ENCODE measurements around the gene C2orf42. TPM values are rescaled to one million over a fixed set of nuclear protein-coding genes. Genes with fewer than 3 reads are reported as not detected.
A peak's percentile ranks its signal among the peaks of the same experiment; 100 is the strongest.
"Not testable (repeated sequence)": the region's sequence is repeated elsewhere in the genome, so short reads cannot be mapped to it uniquely, and the experiment has no call there.

The C2orf42 gene
- total RNA-seq, 2 donors from 2014 or later = 12.3 to 16.5 TPM

DNA sequence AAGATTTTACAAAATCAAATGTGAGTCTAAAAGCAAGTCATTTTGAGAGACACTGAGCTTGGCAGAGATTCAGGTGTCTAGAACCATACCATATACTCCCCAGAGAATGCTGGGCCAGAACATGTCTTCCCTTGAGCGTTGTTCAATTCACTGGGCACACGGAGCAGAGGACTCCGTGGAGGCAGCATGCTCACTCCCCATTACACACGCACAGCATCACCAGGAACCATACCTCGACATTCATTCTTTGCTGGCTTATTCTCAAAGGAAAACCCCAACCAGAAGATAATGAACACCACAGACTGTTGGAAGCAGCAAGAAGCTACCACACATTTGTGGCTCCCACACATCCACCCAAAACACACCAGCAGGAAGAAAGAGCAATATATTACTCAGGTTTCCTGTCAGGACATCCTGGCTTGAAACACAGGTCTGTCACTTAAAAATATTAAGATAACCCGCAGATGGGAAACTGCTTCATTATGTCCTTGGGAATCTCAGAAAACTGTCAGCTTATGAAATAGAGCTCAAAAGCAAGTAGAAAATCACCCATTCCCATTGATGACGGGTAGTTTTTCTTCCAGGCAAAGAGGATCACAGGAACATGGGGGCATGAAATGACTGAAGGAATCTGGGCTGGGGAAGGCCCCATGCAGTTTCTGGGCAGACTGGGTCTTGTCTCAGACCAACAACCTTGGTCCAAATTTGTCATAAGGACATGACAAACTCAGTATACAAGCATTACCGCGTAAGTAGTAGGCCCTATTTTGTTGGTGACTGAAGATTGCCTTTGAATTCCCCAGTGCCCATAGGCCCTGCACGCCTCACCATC is 57.1 kb downstream of the C2orf42 start:
- Histone ChIP-seq H3K36me3 (ENCODE audit: control insufficient read depth, insufficient read depth, low read length) (no peaks in the 10 kb centered on the region), H3K27me3 (ENCODE audit: control insufficient read depth, insufficient read depth, low read length, poor library complexity, severe bottlenecking) (no peaks in the 10 kb centered on the region), H3K27ac (ENCODE audit: low read depth, low read length) (no peak overlapping the region), H3K9ac (ENCODE audit: extremely low read depth, low read length, poor library complexity, severe bottlenecking) (no peak overlapping the region), H3K4me3 (ENCODE audit: low read length) (no peak overlapping the region), H3K4me1 (ENCODE audit: control insufficient read depth, insufficient read depth, low read length) (no peaks in the 10 kb centered on the region), H3K9me3 (ENCODE audit: control insufficient read depth, low read length) (no peaks in the 10 kb centered on the region)
- H3K4me1 Mint-ChIP-seq = peaks cover 22% of the 10 kb centered on the region
- H3K9me3 Mint-ChIP-seq = no peaks in the 10 kb centered on the region
- no peak for DNase-seq
- WGBS, 2 experiments (ENCODE audit: insufficient coverage in 1 of 2, insufficient read length in 1 of 2) = 97% methylated on average over 8 to 10 of the region's 10 CpGs
- H3K4me3 Mint-ChIP-seq = no peak overlapping the region
- TF ChIP-seq, protein P1, sequence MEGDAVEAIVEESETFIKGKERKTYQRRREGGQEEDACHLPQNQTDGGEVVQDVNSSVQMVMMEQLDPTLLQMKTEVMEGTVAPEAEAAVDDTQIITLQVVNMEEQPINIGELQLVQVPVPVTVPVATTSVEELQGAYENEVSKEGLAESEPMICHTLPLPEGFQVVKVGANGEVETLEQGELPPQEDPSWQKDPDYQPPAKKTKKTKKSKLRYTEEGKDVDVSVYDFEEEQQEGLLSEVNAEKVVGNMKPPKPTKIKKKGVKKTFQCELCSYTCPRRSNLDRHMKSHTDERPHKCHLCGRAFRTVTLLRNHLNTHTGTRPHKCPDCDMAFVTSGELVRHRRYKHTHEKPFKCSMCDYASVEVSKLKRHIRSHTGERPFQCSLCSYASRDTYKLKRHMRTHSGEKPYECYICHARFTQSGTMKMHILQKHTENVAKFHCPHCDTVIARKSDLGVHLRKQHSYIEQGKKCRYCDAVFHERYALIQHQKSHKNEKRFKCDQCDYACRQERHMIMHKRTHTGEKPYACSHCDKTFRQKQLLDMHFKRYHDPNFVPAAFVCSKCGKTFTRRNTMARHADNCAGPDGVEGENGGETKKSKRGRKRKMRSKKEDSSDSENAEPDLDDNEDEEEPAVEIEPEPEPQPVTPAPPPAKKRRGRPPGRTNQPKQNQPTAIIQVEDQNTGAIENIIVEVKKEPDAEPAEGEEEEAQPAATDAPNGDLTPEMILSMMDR (conservative IDR thresholded peaks at IDR 0.05) = no peak
- H3K36me3 Mint-ChIP-seq (ENCODE audit: low read depth) = no peaks in the 10 kb centered on the region
- H3K27ac Mint-ChIP-seq = peak overlapping the region; percentile 62
- H3K27me3 Mint-ChIP-seq (ENCODE audit: insufficient read depth) = no peaks in the 10 kb centered on the region

DNA sequence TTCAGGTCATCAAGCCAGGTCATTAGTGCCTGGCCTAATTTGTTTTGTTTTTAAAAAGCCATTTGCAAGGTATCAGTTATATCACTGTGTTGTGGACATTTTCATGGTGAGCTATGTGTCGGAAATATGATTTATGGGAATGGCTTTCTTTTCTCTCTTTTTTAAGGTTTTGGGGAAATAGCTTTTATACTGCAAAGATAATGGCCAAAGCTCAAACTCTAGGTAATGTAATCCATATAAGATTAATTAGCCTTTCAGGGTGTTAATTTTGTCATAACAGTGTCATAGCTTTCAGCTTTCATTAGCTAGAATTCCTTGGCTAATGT is 57.7 kb downstream of the C2orf42 start:
- no peak for DNase-seq
- H3K9ac ChIP-seq (ENCODE audit: extremely low read depth, low read length, poor library complexity, severe bottlenecking) = no peak overlapping the region
- Mint-ChIP-seq H3K9me3 (no peaks in the 10 kb centered on the region), H3K27ac (no peak overlapping the region), H3K4me1 (peaks cover 22% of the 10 kb centered on the region), H3K27me3 (ENCODE audit: insufficient read depth) (no peaks in the 10 kb centered on the region), H3K36me3 (ENCODE audit: low read depth) (no peaks in the 10 kb centered on the region), H3K4me3 (no peak overlapping the region)
- no peaks in the 10 kb centered on the region for H3K27me3 ChIP-seq (ENCODE audit: control insufficient read depth, insufficient read depth, low read length, poor library complexity, severe bottlenecking)
- H3K4me1 ChIP-seq (ENCODE audit: control insufficient read depth, insufficient read depth, low read length) = no peaks in the 10 kb centered on the region
- TF ChIP-seq, protein P1 (conservative IDR thresholded peaks at IDR 0.05) = no peak
- no peak overlapping the region for H3K4me3 ChIP-seq (ENCODE audit: low read length)
- H3K36me3 ChIP-seq (ENCODE audit: control insufficient read depth, insufficient read depth, low read length) = no peaks in the 10 kb centered on the region
- WGBS, 2 experiments (ENCODE audit: insufficient coverage in 1 of 2, insufficient read length in 1 of 2) = 88 to 100% methylated on average over 1 of the region's 1 CpG
- no peaks in the 10 kb centered on the region for H3K9me3 ChIP-seq (ENCODE audit: control insufficient read depth, low read length)
- no peak overlapping the region for H3K27ac ChIP-seq (ENCODE audit: low read depth, low read length)

DNA sequence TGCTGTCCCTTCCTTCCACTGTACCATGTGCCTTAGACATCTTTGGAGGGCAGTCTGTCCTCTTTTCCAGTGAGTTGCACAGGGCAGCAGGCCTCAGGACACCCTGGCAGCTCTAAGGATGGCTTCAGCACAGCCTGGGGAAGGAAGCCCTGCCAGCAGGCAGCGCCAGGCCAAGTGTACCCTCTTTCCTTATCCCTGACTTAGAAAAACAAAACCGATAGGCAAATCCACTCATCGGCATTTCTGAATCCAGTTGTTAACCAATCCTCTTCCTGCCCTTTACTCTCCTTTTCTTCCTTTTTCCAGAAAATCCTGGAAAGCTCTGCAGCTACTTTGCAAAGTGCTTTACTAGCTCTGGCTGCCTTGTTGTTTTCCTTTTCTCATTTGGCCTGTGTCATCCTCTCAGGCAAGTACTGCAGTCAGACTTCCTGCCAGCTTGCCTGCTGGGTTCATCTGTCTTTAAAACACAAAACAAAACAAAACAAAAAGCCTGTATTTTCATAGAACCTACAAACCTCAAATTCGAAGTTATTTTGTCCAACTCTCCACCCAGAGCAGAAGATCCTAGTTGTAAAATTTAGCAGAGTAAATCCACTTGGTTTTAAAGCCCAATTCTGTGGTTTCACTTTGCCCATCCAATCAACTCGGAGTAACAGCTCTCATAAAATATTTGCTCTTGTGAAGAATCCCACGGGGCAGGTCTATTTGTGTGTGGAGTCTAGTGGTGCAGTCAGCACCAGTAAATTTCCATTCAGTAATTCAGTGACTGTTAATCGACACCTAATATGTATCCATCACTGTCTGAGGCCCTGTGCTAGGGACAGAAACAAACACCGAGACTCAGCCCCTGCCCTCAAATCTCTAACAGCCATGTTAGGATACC is 58.3 kb downstream of the C2orf42 start:
- Mint-ChIP-seq H3K27me3 (ENCODE audit: insufficient read depth) (no peaks in the 10 kb centered on the region), H3K4me1 (peaks cover 25% of the 10 kb centered on the region), H3K4me3 (no peak overlapping the region), H3K27ac (peak overlapping the region; percentile 82), H3K9me3 (no peaks in the 10 kb centered on the region), H3K36me3 (ENCODE audit: low read depth) (no peaks in the 10 kb centered on the region)
- Histone ChIP-seq H3K9me3 (ENCODE audit: control insufficient read depth, low read length) (no peaks in the 10 kb centered on the region), H3K27ac (ENCODE audit: low read depth, low read length) (peak overlapping the region; percentile 68), H3K27me3 (ENCODE audit: control insufficient read depth, insufficient read depth, low read length, poor library complexity, severe bottlenecking) (no peaks in the 10 kb centered on the region), H3K4me1 (ENCODE audit: control insufficient read depth, insufficient read depth, low read length) (no peaks in the 10 kb centered on the region), H3K36me3 (ENCODE audit: control insufficient read depth, insufficient read depth, low read length) (no peaks in the 10 kb centered on the region), H3K9ac (ENCODE audit: extremely low read depth, low read length, poor library complexity, severe bottlenecking) (no peak overlapping the region), H3K4me3 (ENCODE audit: low read length) (no peak overlapping the region)
- 61 to 67% methylated on average over 5 to 8 of the region's 8 CpGs for WGBS, 2 experiments (ENCODE audit: insufficient coverage in 1 of 2, insufficient read length in 1 of 2)
- TF ChIP-seq, protein P1 (conservative IDR thresholded peaks at IDR 0.05) = no peak
- peak; percentile 63 for DNase-seq

DNA sequence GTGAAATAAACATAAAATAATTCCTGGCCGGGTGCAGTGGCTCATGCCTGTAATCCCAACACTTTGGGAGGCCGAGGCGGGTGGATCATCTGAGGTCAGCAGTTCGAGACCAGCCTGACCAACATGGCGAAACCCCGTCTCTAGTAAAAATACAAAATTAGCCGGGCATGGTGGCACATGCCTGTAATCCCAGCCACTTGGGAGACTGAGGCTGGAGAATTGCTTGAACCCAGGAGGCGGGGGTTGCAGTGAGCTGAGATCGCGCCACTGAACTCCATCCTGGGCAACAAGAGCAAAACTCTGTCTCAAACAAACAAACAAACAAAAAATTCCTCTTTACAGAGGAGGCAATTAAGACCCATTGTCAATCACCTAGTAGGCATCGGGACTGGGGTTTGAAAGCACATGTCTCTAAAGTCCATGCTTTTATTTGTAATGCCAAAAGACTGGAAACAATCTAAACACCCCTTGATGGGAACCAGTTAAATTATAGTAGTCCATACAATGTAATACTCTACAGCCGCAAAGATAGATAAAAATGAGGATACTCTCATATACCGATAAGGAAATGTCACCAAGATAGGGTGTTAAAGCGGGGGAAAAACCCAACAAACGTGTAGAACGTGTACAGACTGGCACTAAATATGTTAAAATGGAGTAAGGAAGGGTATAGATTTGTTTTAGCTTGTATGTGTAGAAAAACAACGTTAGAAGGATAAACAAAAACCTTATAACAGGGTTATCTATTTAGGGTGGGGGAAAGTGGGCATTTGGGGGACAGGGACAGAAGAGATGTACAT is 59.3 kb downstream of the C2orf42 start:
- H3K27ac ChIP-seq (ENCODE audit: low read depth, low read length); H3K9me3 ChIP-seq (ENCODE audit: control insufficient read depth, low read length); H3K27me3 Mint-ChIP-seq (ENCODE audit: insufficient read depth); H3K27ac Mint-ChIP-seq; DNase-seq; H3K36me3 ChIP-seq (ENCODE audit: control insufficient read depth, insufficient read depth, low read length); H3K9me3 Mint-ChIP-seq; H3K27me3 ChIP-seq (ENCODE audit: control insufficient read depth, insufficient read depth, low read length, poor library complexity, severe bottlenecking); H3K4me3 ChIP-seq (ENCODE audit: low read length); H3K9ac ChIP-seq (ENCODE audit: extremely low read depth, low read length, poor library complexity, severe bottlenecking); H3K4me1 ChIP-seq (ENCODE audit: control insufficient read depth, insufficient read depth, low read length); H3K36me3 Mint-ChIP-seq (ENCODE audit: low read depth); H3K4me3 Mint-ChIP-seq: not testable (repeated sequence)
- WGBS, 2 experiments (ENCODE audit: insufficient coverage in 1 of 2, insufficient read length in 1 of 2) = 87 to 91% methylated on average over 14 to 17 of the region's 17 CpGs
- H3K4me1 Mint-ChIP-seq = peaks cover 26% of the 10 kb centered on the region
